ENCODE measurements around the gene FILIP1L.

DNA sequence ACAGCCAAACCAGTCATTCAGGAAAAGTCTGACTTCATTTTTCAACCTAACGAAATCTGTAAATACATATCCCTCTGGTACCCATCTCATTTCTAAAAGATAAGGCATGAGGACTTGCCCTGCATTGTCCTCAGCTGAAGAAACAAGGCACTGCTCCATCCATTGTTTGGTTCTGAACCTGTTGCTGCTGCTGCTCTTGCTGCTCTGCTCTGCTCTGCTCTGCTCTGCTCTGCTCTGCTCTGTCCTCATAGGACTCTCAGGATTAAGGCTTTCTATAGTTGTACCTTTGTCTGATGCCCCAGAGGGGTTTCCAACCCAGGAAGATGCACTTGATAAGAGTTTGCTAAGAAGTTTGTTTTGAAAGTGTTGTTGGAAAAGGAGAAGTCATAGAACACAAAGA is 258.4 kb downstream of the FILIP1L start:
- TF ChIP-seq GATA2 (IDR thresholded peaks at IDR 0.05; ENCODE audit: low read depth, low read length) (no peak), GATA3 (IDR thresholded peaks at IDR 0.05; ENCODE audit: low read depth, low read length) (no peak)

All from SH-SY5Y (cell line).